ENCODE results near the gene ECHDC3.

ECHDC3 gene, protein sequence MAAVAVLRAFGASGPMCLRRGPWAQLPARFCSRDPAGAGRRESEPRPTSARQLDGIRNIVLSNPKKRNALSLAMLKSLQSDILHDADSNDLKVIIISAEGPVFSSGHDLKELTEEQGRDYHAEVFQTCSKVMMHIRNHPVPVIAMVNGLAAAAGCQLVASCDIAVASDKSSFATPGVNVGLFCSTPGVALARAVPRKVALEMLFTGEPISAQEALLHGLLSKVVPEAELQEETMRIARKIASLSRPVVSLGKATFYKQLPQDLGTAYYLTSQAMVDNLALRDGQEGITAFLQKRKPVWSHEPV

DNA sequence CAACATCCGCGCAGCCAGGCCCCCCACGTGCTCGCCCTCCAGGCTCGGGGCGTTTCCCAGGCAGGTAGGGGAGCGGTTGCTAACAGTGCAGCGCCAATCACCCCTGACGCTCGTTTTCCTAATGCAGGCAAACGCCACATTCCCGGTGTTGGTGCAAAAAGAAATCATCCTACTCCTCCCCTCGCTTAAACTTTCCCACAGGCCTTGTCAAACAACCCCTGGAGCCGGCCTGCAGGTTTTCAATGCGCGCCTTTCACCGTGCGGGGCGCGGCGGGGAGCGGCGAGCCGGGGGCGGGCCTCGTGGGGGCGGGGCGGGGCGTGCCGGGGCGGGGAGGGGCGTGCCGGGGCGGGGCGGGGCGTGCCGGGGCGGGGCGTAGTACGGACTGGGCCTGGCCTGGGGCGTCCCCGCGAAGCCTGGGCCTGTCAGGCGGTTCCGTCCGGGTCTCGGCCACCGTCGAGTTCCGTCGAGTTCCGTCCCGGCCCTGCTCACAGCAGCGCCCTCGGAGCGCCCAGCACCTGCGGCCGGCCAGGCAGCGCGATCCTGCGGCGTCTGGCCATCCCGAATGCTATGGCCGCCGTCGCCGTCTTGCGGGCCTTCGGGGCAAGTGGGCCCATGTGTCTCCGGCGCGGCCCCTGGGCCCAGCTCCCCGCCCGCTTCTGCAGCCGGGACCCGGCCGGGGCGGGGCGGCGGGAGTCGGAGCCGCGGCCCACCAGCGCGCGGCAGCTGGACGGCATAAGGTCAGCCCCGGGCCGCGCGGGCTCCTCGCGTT is at the start of gene ECHDC3:
ECHDC3 (plus strand) TSS at position 374 of the 770 bp plus-strand sequence; CDS start at position 569, 195 bp downstream.
- peak within 1 kb of the TSS; percentile 44 to 56 for H3K4me3 ChIP-seq (replicated peaks in 1 of 2; ENCODE audit: low read depth in 2 of 2, low read length in 2 of 2)
- TF ChIP-seq, protein P1, sequence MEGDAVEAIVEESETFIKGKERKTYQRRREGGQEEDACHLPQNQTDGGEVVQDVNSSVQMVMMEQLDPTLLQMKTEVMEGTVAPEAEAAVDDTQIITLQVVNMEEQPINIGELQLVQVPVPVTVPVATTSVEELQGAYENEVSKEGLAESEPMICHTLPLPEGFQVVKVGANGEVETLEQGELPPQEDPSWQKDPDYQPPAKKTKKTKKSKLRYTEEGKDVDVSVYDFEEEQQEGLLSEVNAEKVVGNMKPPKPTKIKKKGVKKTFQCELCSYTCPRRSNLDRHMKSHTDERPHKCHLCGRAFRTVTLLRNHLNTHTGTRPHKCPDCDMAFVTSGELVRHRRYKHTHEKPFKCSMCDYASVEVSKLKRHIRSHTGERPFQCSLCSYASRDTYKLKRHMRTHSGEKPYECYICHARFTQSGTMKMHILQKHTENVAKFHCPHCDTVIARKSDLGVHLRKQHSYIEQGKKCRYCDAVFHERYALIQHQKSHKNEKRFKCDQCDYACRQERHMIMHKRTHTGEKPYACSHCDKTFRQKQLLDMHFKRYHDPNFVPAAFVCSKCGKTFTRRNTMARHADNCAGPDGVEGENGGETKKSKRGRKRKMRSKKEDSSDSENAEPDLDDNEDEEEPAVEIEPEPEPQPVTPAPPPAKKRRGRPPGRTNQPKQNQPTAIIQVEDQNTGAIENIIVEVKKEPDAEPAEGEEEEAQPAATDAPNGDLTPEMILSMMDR (IDR thresholded peaks at IDR 0.05; ENCODE audit: low read depth, low read length): no peak
- peak; percentile 36 to 46 for DNase-seq (ENCODE audit: low read depth in 2 of 2)

DNA sequence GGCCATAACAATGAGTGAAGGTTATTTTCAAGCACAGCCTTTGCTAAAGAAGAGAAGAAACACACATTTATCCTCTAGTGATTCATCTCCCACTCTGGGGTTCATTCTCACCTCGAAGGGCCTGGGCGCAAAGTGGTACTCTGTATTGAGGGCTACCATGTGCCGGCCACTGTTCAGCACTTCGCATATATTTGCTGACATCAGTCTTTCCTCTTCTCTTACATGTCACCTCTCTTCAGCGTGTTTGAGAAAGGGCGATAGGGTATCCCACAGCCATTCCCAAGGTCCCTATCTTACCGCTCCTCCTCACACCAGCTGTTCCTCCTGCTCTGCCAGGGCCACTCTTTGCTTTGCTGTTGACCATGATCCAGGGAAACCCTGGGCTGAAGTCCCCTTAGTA is 48.8 kb upstream of the ECHDC3 start:
- no peak for DNase-seq (ENCODE audit: low read depth in 2 of 2)
- TF ChIP-seq, protein P1 (IDR thresholded peaks at IDR 0.05; ENCODE audit: low read depth, low read length): no peak
- H3K4me3 ChIP-seq (replicated peaks in 1 of 2; ENCODE audit: low read depth in 2 of 2, low read length in 2 of 2): no peak overlapping the region

DNA sequence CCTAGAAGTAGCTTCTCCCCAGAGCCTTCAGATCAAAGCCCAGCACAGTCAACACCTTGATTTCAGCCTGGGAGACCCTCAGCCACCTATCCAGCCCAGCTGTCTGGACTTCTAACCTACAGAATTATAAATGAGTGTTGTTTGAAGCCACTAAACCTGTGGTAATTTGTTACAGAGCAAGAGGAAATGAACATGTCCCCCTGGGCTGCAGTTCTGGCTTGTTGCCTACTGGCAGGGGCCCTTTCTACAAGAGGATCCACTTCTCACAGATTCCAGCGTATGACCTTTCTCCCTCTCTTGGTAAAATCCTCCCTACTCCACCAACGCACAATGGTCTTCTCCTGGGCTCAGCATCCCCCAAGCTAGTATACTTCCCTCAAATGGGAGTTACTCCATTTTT is 46.4 kb upstream of the ECHDC3 start:
- no peak overlapping the region for H3K4me3 ChIP-seq (replicated peaks in 1 of 2; ENCODE audit: low read depth in 2 of 2, low read length in 2 of 2)
- TF ChIP-seq, protein P1 (IDR thresholded peaks at IDR 0.05; ENCODE audit: low read depth, low read length): no peak

DNA sequence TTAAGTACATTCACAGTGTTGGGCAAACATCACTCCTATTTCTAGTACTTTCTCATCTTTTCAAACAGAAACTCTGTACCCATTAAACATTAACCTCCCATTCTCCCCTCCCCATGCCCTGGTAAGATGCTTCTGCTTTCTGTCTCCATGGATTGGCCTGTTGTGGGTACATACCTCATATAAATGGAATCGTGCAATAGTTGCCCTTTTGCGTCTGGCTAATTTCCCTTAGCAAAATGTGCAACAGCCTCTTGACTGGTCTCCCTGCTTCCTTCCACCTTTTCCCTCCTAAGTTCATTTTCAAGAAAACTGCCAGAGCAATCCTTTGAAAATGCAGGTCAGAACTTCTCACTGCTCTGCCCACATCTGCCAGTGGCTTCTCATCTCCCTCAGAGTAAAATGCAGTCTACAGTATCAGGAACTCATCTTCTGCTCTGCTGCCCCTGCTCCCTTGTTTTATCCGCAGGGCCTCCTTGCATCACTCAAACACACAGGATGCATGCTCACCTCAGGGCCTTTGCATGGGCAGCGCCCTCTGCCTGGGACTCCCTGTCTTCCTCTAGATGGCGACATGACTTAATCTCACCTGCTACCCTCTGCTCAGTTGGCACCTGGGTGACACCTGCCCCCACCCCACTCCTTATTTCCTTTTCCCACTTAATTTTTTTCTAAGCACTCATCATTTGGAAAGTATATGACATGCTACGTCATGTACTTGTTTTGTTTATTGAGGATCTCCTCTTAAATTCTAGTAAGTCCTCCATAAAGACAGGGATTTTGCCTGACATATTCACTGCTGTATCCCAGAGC is 44.3 kb upstream of the ECHDC3 start:
- no peak overlapping the region for H3K4me3 ChIP-seq (replicated peaks in 1 of 2; ENCODE audit: low read depth in 2 of 2, low read length in 2 of 2)
- TF ChIP-seq, protein P1 (IDR thresholded peaks at IDR 0.05; ENCODE audit: low read depth, low read length): no peak

More for the DNA sequence above, 46.4 kb upstream of the ECHDC3 start:
- DNase-seq (ENCODE audit: low read depth in 2 of 2): no peak

DNA sequence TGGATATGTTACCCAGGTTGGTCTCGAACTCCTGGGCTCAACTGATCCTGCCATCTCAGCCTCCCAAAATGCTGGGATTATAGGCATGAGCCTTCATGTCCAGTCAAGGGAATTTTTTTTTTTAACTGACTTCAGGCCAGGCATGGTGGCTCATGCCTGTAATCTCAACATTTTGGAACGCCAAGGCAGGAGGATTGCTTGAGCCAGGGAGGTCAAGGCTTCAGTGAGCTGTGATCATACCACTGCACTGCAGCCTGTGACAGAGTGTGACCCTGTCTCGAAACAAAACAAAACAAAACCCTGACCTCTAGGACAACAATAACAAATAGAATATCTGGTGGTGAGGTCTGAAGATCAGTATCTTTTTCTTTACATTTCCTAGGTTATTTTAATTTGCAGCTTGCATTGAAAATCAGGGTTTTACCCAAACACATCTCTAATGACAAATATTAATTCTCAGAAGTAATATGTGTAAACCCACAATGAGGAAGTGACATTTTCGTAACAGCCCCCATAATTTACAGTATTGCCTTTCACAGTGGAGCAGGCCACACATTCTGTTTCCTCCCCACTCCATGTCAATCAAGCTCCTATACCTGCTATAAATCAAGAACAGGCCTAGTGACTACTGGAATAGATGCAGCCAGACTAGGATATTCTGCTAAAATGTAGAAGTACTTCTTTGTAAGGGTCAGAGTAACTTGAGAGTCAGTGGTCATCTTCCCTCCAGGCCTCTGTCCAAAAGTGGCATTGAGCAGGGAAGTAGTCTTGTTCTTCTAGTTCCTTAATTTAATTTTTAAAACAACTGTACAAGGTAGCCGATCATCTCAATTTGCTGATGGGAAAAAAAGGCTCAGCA is 43.3 kb upstream of the ECHDC3 start:
- TF ChIP-seq, protein P1 (IDR thresholded peaks at IDR 0.05; ENCODE audit: low read depth, low read length): no peak
- H3K4me3 ChIP-seq (replicated peaks in 1 of 2; ENCODE audit: low read depth in 2 of 2, low read length in 2 of 2): no peak overlapping the region
- no peak for DNase-seq (ENCODE audit: low read depth in 2 of 2)

More for the DNA sequence above, 44.3 kb upstream of the ECHDC3 start:
- DNase-seq (ENCODE audit: low read depth in 2 of 2): no peak

All from cardiac fibroblast (primary cell).